ENCODE results near the gene ELK1.

The ELK1 gene

GRCh38 chrX:47644557-47645091 is 5.7 kb downstream of the ELK1 start:
- DNase-seq: no peak

DNA sequence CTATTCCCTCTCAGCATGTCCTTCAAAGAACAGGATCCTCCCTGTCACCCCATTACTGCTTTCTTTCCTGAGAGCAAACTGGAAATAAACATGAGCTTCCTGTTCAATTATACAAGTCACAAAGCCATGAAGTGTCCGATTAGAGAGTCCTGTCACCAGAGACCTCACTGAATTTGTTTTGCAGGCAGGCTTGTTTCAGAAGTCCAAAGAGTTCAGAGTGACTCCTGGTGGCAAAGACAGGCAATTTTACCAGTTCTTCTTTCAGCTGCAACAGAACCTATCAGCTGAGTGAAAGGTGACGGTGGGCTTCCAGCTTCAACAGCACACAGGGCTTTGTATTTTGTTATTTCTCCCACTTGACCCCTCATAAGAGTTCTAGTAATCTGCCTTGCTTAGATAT is 6.4 kb downstream of the ELK1 start:
- no peak for DNase-seq

- no peak for DNase-seq
These were observed 11.5 kb downstream of the ELK1 start for GRCh38 chrX:47638816-47639215.

- DNase-seq: no peak
These were observed 12.7 kb downstream of the ELK1 start for GRCh38 chrX:47637546-47638195.

DNA sequence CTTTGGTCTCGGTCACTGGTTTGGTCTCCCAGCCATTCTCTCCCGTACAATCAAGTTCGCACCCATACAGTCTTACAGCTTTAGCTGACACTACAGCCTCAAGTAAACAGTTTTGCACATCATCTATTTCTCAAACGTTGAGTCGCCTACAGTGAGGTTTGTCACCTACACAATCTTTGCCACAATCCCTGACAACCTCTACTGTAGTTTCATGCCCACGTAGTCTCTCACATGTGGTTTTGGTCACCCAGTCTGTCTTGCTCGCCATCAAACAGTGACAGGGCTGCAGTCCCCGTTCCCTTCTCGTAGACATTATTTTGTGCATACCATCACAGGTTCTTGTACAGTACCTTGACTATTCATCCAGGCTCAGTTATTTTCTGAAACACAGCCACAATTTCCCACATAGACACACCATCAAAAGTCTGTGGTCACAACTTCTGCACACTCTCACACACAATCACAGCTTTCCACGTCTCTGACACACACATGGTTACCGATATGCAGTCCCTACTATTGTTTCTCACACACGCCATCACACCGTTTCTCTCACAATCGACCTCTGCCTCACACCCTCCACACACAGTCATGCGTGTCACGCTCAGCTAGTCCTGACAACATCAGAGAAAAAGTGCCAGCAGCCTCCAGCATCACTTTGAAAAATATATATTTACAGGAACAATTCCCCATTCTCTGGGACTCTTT is 15.3 kb downstream of the ELK1 start:
- DNase-seq: no peak

DNA sequence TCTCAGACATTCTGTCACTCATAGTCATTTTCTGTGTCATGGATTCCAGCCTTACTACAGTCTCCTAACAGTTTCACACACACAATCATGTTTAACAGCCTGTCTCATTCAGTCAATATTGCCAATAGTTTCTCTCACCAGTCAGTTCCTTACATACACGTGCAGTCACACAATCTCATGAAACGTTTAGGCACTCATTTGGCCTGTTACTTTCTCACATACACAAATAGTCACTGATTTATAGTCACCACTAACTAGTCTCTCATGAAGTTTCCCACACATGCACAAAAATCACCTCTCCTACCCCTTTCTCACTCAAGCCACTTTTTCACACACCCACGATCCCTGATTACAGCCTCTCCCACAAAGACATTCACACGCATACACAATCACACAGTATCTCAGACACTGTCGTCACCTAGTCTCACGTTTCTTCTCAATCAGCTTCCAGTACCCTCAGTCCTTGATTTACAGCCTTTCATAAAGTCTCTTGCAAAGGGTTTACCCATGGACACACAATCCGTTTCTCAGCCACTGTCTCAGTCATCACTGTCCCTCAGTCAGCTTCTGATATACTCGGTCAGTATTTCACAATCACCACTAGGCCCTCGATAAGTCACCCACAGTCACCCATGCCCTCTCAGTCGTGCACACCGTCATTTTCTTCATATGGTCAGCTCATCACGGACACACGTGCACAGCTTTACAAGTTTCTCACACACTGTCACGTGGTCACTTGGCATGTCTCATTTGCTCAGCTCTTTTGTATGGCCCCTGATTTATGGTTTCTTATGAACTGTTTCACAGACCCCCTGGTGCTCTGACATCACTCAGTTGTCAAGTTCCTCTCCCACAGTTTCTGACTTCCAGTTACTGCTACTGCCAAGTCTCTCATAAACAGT is 16.4 kb downstream of the ELK1 start:
- DNase-seq: no peak

DNA sequence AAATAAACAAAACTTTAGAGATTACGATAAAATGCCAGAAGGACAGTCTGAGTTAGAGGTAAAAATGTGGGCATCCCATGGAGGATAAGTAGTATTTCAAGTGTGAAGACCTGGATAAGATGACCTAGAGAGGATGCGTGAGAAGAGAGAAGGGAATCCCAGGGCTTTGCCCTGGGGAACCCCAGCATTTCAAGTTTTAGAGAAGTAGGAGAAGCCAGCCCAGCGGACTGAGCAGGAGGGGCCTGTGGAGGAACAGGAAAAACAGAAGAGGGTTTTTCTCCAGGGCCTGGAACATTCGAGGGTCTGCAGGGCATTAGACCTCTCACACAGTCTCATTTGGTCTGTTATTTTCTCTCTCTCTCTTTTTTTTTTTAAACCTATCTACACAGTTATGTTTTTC is 17.7 kb downstream of the ELK1 start:
- no peak for DNase-seq

- DNase-seq: no peak
These were observed 18.7 kb downstream of the ELK1 start for GRCh38 chrX:47631676-47632075.

DNA sequence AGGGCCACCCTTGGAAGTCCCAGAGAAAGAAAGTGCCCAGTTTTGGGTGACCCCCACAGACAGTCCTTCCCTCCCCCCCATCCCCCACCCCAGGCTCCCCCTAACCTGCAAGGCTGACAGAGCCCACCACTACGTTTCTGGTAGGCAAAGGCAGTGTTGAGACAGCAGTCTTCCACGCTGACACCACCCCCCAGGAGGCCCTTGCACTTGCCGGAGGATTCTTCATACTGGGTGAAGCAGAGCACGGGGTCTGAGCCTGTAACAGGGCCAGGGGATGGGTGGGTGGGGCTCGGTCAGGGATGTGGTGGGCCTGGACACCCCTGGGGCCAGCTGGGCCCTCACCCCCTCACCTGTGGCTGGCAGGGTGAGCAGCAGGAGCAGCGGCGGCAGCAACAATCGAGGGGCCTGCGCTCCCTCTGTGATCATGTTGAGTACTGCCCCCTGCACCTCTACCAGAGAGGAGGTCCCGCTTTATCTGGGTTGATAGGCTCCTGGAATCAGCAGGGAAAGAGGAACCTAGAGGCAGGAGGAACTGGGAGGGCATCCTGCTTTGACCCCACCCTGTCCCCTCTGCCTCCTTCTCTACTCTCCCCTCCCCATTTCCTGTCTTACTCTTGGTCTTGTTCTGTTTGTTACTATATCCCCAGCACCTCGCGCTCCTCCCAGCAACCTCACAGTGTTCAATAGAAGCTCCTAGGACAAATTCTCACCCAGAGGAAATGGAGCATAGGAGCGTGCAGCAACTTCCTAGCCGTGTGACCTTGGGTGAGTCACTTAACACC is 20.8 kb downstream of the ELK1 start, which contains the start of gene CFP:
Gene CFP, minus strand, starts transcription at position 512 of the 782 bp plus-strand sequence. Its CDS starts 86 bp downstream, at position 426.
- no peak for DNase-seq

DNA sequence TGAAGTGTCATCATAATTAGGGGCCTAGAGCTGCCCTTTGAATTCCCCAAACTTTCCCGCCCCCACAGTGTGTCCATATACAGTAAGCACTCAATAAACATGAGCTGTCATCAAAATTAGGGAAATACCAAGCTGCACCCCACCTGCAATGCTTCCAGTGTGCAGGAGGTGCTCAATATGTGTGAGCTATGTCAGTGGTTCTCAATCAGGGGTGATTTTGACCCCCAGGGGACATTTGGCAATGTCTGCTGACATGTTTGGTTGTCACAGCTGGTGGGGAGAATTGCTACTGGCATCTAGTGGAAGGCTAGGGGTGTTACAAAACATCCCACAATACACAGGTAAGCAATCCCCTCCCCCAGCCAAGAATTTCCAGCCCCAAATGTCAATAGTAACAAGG is 21.4 kb downstream of the ELK1 start:
- DNase-seq: no peak

- no peak for DNase-seq
These were observed 25.0 kb downstream of the ELK1 start for GRCh38 chrX:47625365-47625764.

- DNase-seq: peak; percentile 82
These were observed 26.8 kb downstream of the ELK1 start for GRCh38 chrX:47623540-47624027.

- DNase-seq: no peak
These were observed 28.5 kb downstream of the ELK1 start for GRCh38 chrX:47621851-47622250.

GRCh38 chrX:47620303-47620685 is 30.1 kb downstream of the ELK1 start:
- DNase-seq: no peak

- peak; percentile 87 for DNase-seq
These were observed 30.7 kb downstream of the ELK1 start, which contains the start of gene SYN1 for GRCh38 chrX:47619486-47620302. TSS of gene SYN1 (minus strand) at chrX:47619857. CDS start at chrX:47619728, 129 bp downstream.

DNA sequence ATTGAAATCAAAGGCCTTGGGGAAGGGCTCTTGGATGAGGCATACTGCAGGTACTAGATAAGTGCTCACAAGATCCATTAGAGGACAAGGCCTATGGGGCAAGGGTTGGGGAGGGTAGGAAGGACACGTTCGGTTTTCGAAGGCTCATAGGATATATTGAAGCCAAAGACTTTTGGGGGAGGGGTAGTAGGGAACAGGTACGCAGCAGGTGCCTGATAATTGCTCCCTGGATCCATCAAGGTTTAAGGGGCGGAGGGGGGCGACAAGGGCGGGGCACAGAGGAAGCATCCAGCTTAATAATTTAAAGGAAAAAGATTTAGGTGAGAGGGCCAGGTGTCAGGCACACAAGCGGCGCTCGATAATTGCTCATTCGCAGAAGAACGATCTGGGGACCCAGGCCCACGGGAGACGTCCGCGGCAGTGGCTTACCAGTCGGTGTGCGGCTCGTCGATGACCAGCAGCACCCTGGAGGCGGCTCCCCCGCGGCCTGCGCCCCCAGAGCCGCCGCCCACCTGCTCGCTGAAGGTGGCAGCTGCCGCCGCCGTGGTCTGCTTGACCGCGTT is 31.4 kb downstream of the ELK1 start:
- no peak for DNase-seq

- DNase-seq: no peak
These were observed 35.7 kb downstream of the ELK1 start for GRCh38 chrX:47614618-47615017.

GRCh38 chrX:47613082-47613481 is 37.3 kb downstream of the ELK1 start:
- no peak for DNase-seq

DNA sequence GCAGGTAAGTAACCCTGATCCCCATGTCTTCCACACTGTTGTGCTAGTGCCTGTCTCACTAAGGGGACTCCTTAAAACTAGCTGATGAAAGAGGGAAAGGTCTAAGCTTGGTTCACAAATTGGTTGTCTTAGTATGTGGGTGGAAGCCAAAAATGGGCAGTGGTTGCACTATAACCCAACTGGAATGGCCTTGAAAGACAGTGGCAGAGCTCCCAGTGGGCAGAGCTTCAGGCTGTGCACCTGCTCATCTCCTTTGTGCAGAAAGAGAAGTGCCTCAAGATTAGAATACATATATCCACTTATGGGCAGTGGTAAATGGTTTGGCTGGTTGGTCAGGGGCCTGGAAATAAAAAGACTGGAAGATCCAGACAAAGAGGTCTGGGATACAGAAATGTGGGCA is 37.9 kb downstream of the ELK1 start:
- no peak for DNase-seq

DNA sequence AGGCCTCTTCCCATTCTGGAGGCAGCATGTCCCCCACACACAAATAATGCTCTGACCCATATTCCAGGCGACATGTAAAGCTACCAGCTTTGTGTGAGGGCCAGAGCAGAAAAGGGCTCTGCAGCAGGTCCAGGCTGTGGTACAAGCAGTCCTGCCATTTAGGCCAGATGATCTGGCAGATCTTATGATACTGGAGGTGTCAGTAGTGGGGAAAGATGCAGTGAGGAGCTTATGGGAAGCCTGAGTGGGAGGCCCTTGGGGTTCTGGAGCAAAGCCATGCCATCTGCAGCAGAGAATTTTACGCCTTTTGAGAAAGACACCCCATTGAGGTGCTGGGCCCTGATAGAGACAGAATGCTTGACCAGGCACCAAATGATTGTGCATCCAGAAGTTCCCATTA is 38.4 kb downstream of the ELK1 start:
- no peak for DNase-seq

GRCh38 chrX:47611489-47611888 is 38.9 kb downstream of the ELK1 start:
- no peak for DNase-seq

Data from NCI-H345 (cell line).